Stimulated activated naive CD4-positive, alpha-beta T cell (primary cell): ENCODE measurements around the gene CDC25B.
A peak's percentile ranks its signal among the peaks of the same experiment; 100 is the strongest.
"Not testable (repeated sequence)": the region's sequence is repeated elsewhere in the genome, so short reads cannot be mapped to it uniquely, and the experiment has no call there.

ENCODE experiments used
- DNase-seq, 6 experiments: peaks; one replicate each; lab custom pipeline; 2025; lab: John Stamatoyannopoulos, UW

The CDC25B gene

DNA sequence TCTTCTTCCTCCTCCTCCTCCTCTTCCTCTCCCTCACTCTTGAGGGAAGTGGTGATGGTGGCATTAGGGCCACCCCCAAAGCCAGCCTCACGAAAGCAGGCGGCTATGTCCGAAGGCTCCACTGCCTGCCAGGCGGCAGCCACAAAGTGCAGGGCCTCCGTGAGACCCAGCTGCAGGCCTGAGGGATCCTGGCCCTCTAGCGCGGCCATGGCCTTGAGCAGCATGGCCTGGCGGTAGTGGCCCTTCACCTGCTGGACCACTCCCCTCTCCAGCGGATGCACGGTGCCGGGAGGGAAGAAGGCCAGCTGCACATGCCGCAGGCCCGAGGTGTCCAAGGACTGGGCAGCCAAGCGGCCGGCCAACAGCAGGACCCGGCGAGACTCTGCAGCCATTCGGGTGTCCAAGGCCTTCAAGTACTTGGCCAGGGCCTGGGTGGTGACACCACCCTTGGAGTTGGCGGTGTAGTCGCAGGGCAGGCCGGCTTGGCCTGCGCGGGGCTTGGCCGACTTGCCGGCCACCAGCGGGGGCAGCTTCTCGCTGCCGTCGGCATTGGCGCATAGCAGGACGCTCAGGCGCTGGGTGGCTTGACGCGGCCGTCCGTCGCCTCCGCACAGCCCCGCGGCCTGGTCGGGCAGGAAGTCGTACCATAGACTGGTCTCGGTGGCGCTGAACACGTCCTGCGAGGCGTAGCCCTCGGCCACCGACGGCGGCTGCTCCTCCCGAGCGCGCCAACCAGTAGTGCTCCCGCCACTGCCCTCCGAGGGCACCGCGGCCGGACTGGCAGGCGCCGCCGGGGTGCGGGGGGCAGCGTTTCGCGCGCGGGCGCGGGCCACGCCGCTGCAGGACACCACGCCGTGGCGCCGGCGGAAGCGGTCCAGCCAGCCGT, 10.6 kb upstream of the CDC25B start:
- peak in 1 of 6 experiments; percentile 11 for DNase-seq

- peak; percentile 14 to 52 (median 31) for DNase-seq
These were observed 10.0 kb upstream of the CDC25B start for GRCh38 chr20:3786126-3786484.

DNA sequence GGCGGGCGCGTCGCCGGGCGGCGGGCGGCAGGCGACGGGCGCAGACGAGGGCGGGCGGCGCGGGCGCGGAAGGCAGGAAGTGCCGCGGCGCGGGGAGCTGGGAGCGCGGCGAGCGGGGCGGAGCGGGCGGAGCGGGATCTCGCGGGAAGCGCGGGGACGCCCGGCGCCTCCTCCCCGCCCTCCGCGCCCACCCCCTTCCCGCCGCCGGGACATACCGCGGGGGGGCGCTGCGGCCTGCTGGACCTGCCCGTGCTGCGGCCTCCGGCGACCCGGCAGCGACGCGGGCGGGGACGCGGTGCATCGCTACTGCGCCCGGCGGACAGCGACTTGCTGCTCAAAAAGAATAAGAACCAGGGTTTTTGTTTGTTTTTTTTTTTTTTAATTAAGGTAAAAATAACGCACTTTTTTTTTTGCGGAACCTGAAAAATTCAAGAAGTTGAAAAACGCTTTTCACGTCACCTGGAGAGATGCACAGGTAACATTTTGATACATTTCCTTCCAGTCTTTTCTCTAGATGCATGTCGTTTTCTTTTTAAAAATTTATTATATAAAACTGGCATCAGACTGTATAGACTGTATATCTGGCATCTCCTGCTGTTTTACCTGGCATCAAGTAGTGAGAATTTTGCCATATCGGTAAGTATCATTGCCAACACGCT, 9.3 kb upstream of the CDC25B start, which contains the start of gene CENPB:
Gene CENPB, minus strand, starts transcription at position 76 of the 659 bp plus-strand sequence. CDS start 257 bp downstream, outside the sequence.
- DNase-seq, result peak; percentile 76 to 89 (median 84)

DNA sequence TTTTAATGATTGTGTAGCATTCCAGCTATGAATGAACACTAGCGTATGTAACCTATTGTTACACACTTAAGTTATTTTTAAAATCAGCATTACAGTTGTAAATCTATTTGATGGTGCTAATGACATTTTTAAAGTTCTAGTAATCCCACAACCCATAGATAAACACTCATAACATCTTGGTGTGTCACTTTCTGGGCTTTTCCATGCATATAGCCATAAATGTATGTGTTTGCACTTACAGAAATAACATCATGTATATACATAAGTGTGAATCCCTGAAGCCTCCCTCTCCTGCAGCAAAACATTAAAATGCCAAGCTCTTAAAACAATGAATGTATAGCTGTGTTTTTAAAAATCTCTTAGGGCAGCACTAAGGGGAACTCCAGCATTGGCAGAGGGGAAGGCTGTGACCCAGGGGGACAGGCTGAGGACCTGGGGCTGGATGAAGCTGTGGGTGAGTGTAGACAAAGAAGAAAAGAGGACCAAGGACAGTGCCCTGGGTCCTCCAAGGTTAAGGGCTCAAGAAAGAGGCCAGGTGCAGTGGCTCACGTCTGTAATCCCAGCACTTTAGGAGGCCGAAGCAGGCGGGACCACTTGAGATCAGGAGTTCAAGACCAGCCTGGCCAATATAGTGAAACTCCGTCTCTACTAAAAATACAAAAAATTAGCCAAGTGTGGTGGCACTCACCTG, 8.6 kb upstream of the CDC25B start:
- peak in 1 of 6 experiments; percentile 43 for DNase-seq

- DNase-seq, result no peak
These were observed 7.4 kb upstream of the CDC25B start for GRCh38 chr20:3788685-3789155.

DNA sequence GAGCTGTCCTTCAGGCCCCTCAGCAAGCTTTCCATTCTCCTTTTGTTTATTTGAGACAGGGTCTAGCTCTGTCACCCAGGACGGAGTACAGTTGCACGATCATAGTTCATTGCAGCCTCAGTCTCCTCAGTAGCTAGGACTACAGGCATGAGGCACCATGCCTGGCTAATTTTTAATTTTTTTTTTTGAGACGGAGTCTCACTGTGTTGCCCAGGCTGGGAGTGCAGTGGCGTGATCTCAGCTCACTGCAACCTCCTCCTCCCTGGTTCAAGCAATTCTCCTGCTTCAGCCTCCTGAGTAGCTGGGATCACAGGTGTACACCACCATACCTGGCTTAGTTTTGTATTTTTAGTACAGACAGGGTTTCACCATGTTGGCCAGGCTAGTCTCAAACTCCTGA, 6.9 kb upstream of the CDC25B start:
- not testable (repeated sequence) for DNase-seq

GRCh38 chr20:3794168-3794567, 1.9 kb upstream of the CDC25B start:
- DNase-seq, result not testable (repeated sequence)

DNA sequence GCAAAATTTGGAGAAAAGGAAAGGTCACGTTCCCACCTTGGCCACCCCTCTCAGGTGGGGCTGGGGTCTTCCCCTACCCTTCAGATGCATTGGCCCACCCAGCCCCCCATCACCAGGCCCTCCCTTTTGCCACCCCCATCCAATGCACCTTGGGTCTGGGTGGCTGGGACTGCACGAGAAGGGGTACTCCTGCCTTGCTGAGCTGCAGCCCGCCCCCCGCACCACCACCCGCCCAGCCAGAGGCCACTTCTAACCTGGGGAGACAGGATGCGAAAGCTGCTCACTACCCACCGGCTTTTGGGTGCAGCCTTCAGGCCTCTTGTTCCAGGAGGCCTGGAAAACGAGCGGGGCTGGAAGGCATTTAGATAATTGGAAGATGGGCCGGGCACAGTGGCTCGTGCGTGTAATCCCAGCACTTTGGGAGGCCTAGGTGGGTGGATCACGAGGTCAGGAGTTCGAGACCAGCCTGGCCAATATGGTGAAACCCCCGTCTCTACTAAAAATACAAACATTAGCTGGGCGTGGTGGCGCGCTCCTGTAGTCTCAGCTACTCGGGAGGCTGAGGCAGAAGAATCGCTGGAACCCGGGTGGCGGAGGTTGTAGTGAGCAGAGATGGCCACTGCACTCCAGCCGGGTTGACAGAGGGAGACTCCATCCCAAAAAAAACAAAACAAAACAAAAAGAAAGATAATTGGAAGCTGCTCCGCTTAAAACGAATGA, 1.2 kb upstream of the CDC25B start:
- no peak for DNase-seq

DNA sequence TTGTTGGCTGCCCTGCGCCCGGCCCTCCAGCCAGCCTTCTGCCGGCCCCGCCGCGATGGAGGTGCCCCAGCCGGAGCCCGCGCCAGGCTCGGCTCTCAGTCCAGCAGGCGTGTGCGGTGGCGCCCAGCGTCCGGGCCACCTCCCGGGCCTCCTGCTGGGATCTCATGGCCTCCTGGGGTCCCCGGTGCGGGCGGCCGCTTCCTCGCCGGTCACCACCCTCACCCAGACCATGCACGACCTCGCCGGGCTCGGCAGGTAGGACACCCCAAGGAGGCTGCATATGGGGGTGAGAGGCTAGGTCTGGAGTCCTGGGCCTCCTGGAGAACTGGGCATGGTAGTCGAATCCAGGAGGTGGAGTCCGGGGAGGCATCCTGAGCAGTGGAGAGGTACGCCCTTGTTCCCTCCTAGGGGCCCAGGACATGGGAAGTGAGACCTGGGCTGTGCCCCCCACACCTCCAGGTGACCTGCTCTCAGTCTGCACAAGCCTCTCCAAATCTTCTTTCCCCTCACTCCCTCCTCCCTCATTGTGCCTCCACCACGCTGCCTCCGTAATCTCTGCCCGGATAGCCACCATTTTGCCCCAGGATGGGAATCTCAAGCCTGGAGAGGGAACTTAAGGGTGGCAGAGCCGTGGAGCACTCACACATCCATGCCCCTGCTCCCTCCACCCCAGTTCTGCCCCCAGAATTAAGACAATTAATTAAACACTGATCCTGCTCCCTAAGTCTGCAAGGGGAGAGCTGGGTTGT, 541 bp downstream of the CDC25B start:
- DNase-seq, result peak in 1 of 6 experiments; percentile 8

- DNase-seq, result no peak
These were observed 1.1 kb downstream of the CDC25B start for GRCh38 chr20:3797226-3797545.

DNA sequence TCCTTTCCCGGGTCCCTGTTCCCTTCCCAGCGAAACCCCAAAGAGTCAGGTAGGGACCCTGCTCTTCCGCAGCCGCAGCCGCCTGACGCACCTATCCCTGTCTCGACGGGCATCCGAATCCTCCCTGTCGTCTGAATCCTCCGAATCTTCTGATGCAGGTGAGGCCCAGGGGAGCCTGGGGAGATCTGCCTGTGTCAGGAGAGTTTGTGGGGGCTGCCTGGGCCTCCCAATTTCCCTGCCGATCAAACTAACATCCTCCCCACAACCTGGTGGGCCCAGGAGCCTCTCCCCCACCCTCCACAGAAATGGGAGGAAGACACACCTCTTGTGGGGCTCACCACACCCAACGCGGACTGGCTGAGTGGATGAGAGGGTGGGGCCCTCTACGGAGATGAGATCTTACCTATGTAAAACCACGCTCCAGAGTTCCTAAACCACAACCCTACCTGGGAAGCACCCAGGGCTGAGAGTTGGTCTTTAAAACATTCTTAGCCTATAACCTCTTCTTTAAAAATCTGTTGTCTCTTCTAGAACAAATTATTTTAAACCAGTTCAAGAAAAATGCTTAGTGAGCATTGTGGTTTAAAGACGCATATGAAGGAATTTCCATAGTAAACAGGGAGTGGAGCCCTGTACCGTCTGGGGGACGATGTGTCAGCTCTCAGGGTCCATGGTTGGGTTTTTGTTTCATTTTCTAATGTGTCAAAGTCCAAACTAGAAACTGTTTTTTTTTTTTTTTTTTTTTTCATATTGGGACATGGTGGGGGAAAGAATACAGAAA, 1.7 kb downstream of the CDC25B start:
- peak in 3 of 6 experiments; percentile 17 to 23 (median 22) for DNase-seq

- no peak for DNase-seq
These were observed 2.3 kb downstream of the CDC25B start for GRCh38 chr20:3798373-3798768.

- DNase-seq, result no peak
These were observed 2.8 kb downstream of the CDC25B start for GRCh38 chr20:3798908-3799248.

- DNase-seq, result no peak
These were observed 4.3 kb downstream of the CDC25B start for GRCh38 chr20:3800256-3800877.

- no peak for DNase-seq
These were observed 4.8 kb downstream of the CDC25B start for GRCh38 chr20:3800878-3801260.

DNA sequence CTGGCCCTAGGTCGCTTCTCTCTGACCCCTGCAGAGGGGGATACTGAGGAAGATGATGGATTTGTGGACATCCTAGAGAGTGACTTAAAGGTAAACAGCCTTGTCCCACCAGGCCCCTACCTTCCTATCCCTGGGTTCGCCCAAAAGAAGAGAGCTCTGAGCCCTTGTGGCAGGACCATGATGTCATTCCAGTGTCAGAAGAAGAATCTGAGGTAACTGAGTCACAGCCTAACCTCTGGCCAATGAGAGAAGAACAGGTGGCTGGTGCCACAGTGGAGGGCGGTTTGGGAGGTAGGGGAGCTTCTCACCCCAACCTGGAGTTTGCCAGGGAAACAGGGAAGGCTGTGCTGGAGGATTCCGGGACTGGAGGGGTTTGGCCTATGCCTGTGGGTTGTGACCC, 5.2 kb downstream of the CDC25B start:
- DNase-seq, result no peak

- no peak for DNase-seq
These were observed 5.7 kb downstream of the CDC25B start for GRCh38 chr20:3801846-3802245.

GRCh38 chr20:3802524-3803239, 6.6 kb downstream of the CDC25B start:
- DNase-seq, result no peak

GRCh38 chr20:3803289-3803688, 7.2 kb downstream of the CDC25B start:
- no peak for DNase-seq
